ENCODE data around the gene RABAC1.
"Not testable (repeated sequence)": the region's sequence is repeated elsewhere in the genome, so short reads cannot be mapped to it uniquely, and the experiment has no call there.

The RABAC1 gene

GRCh38 chr19:41927497-41928192 lies 31.5 kb downstream of the RABAC1 start:
- no peak for DNase-seq

DNA sequence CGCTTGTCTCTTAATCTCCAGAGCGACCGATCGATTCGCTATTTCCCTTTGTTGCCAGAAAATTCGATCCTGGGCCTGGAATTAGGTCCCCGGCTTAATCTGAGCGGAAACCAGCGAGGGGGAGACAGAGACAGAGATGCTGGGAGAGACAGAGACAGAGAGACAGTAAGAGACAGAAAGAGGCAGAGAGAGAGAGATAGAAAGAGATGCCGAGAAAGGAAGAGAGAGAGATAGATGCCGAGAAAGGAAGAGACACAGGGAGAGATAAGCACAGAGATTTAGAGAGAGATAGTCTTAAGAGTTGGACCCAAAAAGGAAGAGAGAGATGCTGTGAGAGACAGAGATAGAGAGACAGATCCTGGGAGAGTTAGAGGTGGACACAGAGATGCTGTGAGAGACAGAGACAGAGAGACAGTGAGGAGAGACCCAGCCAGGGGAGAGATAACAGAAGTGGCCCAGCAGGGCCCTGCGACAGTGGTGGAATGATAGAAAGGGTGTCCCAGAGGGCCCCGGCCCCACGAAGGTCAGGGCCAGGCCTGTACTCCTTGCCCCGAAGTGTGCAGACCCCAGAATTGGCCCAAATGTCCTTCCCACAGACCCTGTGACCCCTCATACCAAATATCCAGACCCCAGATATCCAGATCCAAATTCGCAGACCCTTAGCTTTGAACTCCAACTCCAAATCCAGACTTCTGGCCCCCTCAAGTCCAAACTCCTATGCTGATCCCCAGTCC lies 32.2 kb downstream of the RABAC1 start:
- DNase-seq = no peak

DNA sequence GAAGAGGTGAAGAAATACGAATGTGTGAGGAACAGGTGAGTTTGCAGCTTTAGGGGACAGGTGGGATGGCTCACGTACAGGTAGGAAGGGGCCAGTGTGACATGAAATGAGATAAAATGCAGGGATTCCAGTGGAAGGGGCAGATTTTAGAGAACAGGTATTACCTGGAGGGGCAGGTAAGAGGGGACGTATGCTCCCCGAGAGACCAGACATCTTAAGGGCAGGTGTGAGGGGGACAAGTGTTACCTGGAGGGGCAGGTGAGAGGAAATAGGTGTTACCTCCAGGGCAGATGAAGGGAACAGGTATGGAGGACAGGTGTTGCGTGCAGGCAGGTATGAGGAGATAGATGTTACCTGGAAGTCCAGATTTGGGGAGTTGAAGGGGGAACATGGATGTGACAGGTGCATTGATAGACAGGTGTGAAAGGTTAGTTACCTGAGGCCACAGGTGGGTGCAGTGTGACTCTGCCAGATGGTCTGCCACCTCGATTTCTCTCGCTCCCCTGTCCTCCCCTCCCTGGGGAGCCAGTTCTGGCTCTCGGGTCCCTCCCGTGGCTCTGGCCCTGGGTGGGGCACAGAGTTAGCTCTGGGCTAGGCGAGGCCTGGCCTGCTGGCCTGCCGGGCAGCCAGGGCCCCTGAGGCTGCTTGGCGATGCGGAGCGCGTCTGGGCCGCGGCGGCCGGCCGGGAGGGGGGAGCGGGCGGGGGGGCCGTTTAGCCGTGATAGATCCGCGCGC lies 32.9 kb downstream of the RABAC1 start:
- DNase-seq = no peak

GRCh38 chr19:41925208-41926003 lies 33.7 kb downstream of the RABAC1 start:
- peak; percentile 62 for DNase-seq

DNA sequence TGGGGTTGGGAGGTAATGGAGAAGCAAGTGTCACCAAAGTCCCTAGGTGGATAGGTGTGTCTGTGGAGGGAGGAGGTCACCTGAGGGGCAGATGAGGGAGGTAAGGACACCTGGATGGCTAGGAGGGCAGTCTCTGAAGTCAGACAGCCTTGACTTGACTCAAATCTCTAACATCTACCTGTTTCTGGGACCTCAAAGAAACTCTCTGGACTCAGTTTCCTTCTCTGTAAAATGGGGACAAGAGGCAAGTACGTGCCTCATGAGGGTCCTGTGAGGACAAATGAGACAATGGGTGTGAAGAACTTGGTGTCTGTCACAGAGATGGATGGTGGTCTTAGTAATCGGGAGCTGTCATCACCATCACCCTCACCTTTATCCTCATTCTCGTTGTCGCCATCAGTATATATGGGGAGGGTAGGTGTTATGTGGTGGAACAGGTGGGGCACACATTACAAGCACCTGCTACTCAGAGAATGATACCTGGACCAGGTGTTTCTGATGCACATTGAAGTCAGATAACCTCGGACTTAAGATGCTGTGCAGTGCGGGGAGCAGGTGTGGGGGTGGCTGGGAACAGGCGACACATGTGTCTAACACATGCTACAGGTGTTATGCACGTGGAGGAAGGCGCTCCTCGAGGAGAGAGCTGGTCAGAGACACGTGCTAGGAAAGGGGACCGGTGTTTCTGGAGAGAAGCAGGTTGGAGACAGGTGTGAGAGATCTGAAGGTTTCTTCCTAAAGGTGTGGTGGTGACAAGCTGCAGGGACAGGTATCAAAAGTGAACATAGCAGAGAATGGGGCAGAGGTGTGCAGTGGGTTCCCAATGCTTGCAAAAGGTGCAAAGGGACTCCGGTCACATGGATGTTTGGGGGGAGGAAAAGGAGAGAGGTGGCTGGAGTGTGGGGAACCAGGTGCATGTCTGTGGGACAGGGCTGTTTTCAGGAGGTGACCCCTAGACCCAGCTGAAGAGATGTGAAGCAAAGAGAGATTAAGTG lies 34.7 kb downstream of the RABAC1 start:
- no peak for DNase-seq

DNA sequence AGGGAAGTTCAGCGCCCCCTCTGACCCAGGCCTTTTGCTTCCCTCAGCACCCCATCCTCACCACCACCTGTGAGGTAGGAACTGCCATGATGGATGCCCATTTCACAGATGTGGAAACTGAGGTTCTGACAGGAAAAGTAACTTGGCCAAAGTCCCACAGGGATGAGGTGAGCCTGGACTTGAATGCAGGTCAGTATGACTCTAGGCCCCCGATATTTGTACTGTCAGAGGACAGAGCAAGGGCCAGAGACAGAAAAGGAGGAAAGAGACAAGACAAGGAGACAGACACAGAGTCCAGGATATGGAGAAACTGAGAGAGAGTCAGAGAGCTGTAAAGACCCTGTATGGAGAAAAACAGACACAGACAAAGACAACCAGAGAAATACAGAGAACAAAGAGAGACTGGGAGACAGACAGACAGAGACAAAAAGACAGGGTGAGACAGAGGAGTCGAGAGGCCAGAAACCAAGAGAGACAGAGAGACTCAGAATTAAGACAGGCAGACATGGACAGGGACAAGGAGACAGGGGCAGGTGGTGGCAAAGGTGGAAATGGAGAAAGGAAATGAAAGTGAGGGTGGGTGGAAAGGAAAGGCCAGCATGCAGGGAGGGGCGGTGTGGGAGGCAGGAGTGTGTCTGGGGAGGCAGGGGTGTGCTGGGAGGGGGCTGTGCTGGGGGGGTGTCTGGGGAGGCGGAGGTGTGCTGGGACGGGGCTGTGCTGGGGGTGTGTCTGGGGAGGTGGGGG lies 35.9 kb downstream of the RABAC1 start:
- no peak for DNase-seq

DNA sequence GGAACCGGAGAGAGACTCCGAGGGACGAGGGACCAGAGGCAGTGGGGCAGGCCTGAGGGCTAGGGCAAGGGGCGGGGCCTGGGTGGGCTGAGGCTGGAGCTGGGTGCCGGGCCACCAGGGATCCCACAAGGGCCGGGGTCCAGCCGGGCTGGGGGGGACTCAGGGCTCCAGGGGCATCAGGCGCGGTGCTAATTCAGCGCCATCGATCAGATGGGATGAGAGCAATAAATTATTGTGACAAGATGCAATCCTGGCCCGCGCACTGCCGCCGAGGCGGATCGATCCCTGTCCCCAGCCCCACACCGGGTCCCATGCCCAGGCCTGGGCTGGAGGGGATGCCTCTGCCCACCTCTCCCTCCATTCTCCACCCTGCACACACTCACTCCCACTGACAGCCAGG lies 36.5 kb downstream of the RABAC1 start:
- DNase-seq = no peak

- no peak for DNase-seq
Observed at GRCh38 chr19:41921577-41922576, 37.2 kb downstream of the RABAC1 start.

DNA sequence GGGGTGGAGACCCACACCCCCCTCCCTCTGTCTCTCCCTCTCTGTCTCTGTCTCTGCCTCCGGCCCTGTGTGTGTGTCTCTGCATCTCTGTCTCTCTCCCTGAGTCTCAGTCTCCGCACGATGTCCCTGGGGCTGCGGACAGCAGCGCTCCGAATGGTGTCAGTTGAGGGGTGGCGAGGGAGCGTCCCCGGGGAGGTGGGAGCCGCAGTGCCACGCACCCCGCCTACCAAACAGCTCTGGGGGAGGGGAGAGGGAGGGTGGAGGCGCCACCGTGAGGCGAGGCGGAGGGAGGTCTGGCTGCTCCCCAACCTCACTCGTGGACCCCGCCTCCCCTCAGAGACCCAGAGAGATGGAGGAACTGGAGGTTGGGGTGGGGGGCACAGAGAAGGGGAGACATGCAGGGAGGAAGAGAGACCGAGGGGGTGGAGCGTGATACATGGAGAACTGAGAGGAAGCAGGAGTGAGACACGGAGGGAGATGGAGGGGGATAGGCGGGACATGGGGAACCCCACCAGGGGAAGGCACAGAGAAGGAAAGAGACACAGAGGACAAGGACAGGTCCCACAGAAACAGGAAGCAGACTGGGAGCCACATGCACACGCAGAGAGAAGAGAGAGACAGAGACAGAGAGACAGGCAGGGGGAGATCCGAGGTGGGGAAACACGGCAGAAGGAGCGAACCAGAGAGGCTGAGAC lies 38.1 kb downstream of the RABAC1 start:
- no peak for DNase-seq

DNA sequence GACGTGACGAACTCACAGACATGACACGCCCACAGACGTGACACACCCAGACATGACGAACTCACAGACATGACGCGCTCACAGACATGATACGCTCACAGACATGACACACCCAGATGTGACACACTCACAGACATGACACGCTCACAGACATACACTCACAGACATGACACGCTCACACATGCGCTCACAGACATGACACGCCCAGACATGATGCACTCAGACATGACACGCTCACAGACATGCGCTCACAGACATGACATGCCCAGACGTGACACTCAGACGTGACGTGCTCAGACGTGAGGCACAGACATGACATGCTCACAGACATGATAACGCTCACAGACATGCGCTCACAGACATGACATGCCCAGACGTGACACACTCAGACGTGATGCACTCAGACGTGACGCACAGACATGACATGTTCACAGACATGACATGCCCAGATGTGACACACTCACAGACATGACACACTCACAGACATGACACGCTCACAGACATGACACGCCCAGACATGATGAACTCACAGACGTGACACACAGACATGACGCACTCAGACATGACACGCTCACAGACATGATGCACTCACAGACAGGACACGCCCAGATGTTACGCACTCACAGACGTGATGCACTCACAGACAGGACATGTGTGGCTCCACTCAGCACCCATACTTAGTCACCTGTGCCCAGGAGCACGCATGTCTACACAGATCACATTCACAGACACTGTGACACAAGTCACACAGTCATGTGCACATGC lies 39.0 kb downstream of the RABAC1 start:
- DNase-seq = no peak

GRCh38 chr19:41918653-41919244 lies 40.4 kb downstream of the RABAC1 start:
- DNase-seq = no peak

DNA sequence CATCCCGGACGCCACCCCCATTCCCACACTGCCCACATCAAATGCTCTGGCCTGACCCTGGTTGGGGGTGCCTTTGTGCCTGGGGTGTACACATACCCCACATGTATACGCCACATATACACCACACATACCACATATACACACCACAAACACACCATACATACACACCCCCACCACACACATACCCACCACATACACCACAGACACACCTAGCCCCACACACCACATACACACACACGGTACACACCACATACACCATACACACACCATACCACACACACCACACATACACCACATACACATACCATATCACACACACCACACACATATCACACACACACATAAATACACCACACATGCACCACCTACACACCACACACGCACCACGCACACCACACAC lies 41.0 kb downstream of the RABAC1 start:
- no peak for DNase-seq

GRCh38 chr19:41917676-41918075 lies 41.4 kb downstream of the RABAC1 start:
- no peak for DNase-seq

DNA sequence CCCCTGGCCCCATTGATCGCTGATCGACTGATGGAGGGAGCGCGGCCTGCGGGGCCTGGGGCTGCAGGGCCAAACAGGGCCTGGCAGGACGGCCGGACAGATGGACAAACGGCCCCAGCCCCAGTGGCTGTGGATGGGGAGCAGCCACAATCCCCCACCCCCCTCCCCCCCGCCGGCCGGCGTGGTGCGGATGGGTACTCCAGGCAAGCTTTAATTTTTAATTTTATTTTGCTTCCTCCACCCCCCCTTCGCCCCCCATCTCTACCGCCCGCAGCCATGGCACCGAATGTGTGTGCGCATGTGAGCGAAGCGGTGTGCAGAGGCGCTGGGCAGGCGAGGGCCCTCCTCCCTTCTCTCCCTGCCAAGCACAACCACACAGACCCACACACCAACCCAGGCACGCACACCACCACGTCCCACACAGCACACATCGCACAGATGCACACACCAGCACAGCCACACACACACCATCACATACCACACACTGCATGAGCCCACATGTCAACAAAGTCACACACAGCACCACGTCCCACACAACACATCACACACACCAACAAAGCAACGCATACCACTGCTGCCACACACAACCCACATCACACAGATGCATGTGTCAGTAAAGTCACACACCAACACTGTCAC lies 43.2 kb downstream of the RABAC1 start:
- no peak for DNase-seq

GRCh38 chr19:41915021-41915775 lies 43.9 kb downstream of the RABAC1 start:
- DNase-seq = no peak

GRCh38 chr19:41914424-41914834 lies 44.7 kb downstream of the RABAC1 start:
- not testable (repeated sequence) for DNase-seq

Measured in NCI-H526 treated with DMSO at 0.1 percent for 48 hours (cell line).